ENCODE data around the gene LMX1B.

DNA sequence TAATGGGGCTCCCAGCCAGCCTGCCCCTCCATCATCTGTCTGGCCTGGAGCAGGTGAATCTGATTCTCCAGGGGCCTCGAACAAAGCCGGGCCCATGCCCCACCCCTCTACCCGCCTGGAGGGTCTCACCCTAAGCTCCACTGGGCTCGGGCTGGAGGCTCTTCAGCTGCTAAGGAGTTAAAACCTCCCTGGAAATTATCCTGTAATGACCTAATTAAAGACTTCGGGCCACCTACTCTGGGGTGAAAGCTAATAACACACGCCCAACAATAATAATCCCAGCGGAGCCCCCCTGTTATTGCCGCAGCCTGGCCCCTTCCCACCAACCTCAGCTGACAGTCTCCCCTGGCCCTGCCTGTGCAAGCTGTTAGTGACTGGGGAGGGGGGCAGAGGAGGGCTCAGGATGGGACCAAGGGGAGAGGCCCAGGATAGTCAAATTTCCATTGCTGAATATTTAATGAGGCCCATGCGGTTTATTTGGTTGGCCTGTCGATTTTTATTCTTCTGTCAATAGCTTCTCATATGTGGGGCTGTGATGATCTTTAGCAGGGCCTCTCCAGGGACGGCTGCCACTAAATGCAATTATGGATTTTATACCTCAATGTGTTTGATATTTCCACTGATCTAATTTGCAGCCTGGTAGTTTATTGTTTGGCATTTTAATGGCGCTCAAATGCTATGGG is 25.7 kb downstream of the LMX1B start:
- TF ChIP-seq POLR2AphosphoS5 (IDR thresholded peaks at IDR 0.05) = no peak
- TF ChIP-seq, protein P1, sequence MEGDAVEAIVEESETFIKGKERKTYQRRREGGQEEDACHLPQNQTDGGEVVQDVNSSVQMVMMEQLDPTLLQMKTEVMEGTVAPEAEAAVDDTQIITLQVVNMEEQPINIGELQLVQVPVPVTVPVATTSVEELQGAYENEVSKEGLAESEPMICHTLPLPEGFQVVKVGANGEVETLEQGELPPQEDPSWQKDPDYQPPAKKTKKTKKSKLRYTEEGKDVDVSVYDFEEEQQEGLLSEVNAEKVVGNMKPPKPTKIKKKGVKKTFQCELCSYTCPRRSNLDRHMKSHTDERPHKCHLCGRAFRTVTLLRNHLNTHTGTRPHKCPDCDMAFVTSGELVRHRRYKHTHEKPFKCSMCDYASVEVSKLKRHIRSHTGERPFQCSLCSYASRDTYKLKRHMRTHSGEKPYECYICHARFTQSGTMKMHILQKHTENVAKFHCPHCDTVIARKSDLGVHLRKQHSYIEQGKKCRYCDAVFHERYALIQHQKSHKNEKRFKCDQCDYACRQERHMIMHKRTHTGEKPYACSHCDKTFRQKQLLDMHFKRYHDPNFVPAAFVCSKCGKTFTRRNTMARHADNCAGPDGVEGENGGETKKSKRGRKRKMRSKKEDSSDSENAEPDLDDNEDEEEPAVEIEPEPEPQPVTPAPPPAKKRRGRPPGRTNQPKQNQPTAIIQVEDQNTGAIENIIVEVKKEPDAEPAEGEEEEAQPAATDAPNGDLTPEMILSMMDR (IDR thresholded peaks at IDR 0.05) = no peak

All from upper lobe of left lung (tissue), 4 donors.